ENCODE measurements around the gene OBP2B. TPM values are rescaled to one million over a fixed set of nuclear protein-coding genes. Genes with fewer than 3 reads are reported as not detected.

Gene OBP2B
- total RNA-seq, 2 donors from 2014 or later, result not detected

DNA sequence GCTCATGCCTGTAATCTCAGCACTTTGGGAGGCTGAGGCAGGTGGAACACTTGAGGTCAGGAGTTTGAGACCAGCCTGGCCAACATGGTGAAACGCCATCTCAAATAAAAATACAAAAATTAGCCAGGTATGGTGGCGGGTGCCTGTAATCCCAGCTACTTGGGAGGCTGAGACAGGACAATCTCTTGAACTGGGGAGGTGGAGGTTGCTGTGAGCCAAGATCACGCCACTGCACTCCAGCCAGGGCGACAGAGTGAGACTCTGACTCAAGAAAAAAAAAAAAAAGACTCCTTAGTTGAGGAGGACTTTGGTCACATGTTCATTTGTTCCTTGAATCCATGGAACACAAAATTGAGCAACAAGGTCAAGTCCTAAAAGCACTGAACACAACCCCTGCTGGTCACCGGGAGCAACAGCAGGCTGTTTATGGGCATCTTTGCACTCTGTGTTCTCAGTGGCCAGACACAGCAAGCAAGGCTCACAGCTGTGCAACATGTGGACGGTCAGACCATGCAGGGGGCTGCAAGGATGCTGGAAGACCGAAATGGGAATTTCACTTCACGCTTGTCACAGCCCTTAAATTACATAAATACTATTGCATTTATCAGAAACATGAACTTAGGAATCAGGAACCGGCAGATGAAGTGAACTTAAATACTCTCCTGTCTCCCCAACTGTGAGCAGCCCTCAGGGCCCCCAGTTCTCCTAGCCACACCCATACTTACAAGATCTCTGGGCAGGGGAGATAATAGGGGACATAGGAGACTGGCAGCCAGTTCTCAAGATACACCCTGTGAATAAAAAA is 48.1 kb downstream of the OBP2B start:
- Histone ChIP-seq H3K4me1 (peaks cover 17% of the 10 kb centered on the region), H3K4me3 (no peak overlapping the region), H3K9me3 (no peaks in the 10 kb centered on the region), H3K27me3 (no peaks in the 10 kb centered on the region), H3K36me3 (replicated peaks in 1 of 2; ENCODE audit: insufficient read depth in 1 of 2, low read depth in 2 of 2) (no peaks in the 10 kb centered on the region), H3K27ac (peak overlapping the region in 1 of 4 donors; percentile 32)
- ATAC-seq (peak; percentile 88), DNase-seq (peak; percentile 69 to 84 (median 77))
- 56% methylated on average over 9 of the region's 9 CpGs for WGBS, 2 donors
- TF ChIP-seq, protein P1, sequence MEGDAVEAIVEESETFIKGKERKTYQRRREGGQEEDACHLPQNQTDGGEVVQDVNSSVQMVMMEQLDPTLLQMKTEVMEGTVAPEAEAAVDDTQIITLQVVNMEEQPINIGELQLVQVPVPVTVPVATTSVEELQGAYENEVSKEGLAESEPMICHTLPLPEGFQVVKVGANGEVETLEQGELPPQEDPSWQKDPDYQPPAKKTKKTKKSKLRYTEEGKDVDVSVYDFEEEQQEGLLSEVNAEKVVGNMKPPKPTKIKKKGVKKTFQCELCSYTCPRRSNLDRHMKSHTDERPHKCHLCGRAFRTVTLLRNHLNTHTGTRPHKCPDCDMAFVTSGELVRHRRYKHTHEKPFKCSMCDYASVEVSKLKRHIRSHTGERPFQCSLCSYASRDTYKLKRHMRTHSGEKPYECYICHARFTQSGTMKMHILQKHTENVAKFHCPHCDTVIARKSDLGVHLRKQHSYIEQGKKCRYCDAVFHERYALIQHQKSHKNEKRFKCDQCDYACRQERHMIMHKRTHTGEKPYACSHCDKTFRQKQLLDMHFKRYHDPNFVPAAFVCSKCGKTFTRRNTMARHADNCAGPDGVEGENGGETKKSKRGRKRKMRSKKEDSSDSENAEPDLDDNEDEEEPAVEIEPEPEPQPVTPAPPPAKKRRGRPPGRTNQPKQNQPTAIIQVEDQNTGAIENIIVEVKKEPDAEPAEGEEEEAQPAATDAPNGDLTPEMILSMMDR (IDR thresholded peaks at IDR 0.05), result peak; percentile 58 to 81 (median 77)
- TF ChIP-seq POLR2A (IDR thresholded peaks at IDR 0.05), result no peak
- intact Hi-C loops (cut with DNase I), result no loop called here

DNA sequence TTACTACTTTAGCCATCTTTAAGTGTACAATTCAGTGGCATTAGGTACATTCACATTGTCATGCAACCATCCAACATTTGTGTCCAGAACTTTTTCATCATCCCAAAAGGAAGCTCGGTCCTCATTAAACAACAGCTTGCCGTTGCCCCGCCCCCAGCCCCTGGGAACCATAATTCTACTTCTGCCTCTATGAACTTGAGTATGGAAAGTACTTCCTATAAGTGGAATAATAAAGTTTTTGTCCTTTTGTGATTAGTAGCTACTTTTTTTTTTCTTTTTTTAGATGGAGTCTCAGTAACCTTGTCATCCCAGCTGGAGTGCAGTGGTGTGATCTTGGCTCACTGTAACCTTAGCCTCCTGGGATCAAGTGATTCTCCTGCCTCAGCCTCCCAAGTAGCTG is 50.4 kb downstream of the OBP2B start:
- Histone ChIP-seq H3K36me3 (replicated peaks in 1 of 2; ENCODE audit: insufficient read depth in 1 of 2, low read depth in 2 of 2) (no peaks in the 10 kb centered on the region), H3K27ac (no peak overlapping the region), H3K4me1 (peaks cover 12% of the 10 kb centered on the region), H3K4me3 (no peak overlapping the region), H3K9me3 (no peaks in the 10 kb centered on the region), H3K27me3 (no peaks in the 10 kb centered on the region)
- DNase-seq, result no peak
- 89 to 93% methylated on average over 3 of the region's 3 CpGs for WGBS, 2 donors
- ATAC-seq, result no peak
- intact Hi-C loops (cut with DNase I), result no loop called here
- TF ChIP-seq, protein P1 (IDR thresholded peaks at IDR 0.05), result no peak
- no peak for TF ChIP-seq POLR2A (IDR thresholded peaks at IDR 0.05)

Other genes starting within 250 kb of the OBP2B start
- gene GFI1B, start 230.6 kb downstream of the OBP2B start, total RNA-seq, result not detected
- 10 to 100 TPM; 43.1 to 57.7 TPM for gene GTF3C5, start 178.3 kb downstream of the OBP2B start, total RNA-seq
- gene CEL, start 147.3 kb downstream of the OBP2B start, total RNA-seq, result 1,000 to 10,000 TPM; 8,438 to 9,209 TPM
- 10 to 100 TPM; 27.8 to 64.6 TPM for gene RALGDS, start 88.0 kb downstream of the OBP2B start, total RNA-seq
- 1 to 10 TPM; 5.4 to 9.2 TPM for gene GBGT1, start 45.3 kb downstream of the OBP2B start, total RNA-seq
- 1 to 10 TPM; 3.9 to 9.2 TPM for gene ABO, start 66.0 kb upstream of the OBP2B start, total RNA-seq
- 10 to 100 TPM; 20.8 to 37.9 TPM for gene SURF6, start 126.9 kb upstream of the OBP2B start, total RNA-seq
- 10 to 100 TPM; 15.8 to 16.3 TPM for gene MED22, start 138.9 kb upstream of the OBP2B start, total RNA-seq
- gene RPL7A, start 139.0 kb upstream of the OBP2B start, total RNA-seq, result 1,000 to 10,000 TPM; 1,478 to 1,480 TPM
- gene SURF1, start 147.2 kb upstream of the OBP2B start, total RNA-seq, result 10 to 100 TPM; 31.0 to 43.1 TPM
- 10 to 100 TPM; 20.0 to 27.0 TPM for gene SURF2, start 147.3 kb upstream of the OBP2B start, total RNA-seq
- gene SURF4, start 166.8 kb upstream of the OBP2B start, total RNA-seq, result 100 to 1,000 TPM in 1 of 2 donors, 10 to 100 TPM in 1; 93.9 to 109 TPM
- not detected for gene STKLD1, start 167.1 kb upstream of the OBP2B start, total RNA-seq
- gene REXO4, start 208.8 kb upstream of the OBP2B start, total RNA-seq, result 10 to 100 TPM; 15.6 to 21.8 TPM
- gene ADAMTS13, start 213.1 kb upstream of the OBP2B start, total RNA-seq, result 1 to 10 TPM; 2.3 to 5.6 TPM

Data from body of pancreas (tissue), 4 donors.